Occipital lobe (tissue), 2 donors: ENCODE results near the gene RNU2-63P. TPM values are rescaled to one million over a fixed set of nuclear protein-coding genes. Genes with fewer than 3 reads are reported as not detected.
"Not testable (repeated sequence)": the region's sequence is repeated elsewhere in the genome, so short reads cannot be mapped to it uniquely, and the experiment has no call there.

Source experiments
- DNase-seq: peaks from one replicate; lab custom pipeline; 2025; lab: John Stamatoyannopoulos, UW
- total RNA-seq: library from RNA; depleted of rRNA; stranded (reverse); fragments of >200 nt; gene quantifications from one replicate; pipeline ENCODE4 v1.2.3, GENCODE V29; 2014

The RNU2-63P gene
- total RNA-seq, 1 donor from 2014 or later = not detected

DNA sequence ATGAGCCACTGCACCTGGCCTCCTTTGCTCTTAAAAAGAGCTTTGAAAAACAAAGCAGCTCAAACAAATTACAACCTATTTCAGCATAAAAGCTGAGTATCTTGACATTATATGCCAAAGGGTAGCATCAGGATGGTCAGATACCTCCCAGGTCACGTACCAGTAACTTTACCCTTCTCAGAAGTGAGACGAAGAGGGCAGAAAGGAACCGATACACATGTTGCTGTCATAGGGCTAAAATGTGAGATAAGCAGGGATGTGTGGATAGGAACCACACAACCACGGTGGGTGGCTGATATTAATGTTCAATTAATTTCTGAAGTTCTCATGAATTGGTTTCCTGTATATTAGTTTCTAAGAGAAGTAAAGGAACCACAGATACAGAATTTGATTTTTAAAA, 12.6 kb upstream of the RNU2-63P start:
- DNase-seq = no peak

- DNase-seq = no peak
Observed at GRCh38 chr2:88027697-88028389, 11.5 kb upstream of the RNU2-63P start.

- no peak for DNase-seq
Observed at GRCh38 chr2:88024509-88024908, 8.2 kb upstream of the RNU2-63P start.

GRCh38 chr2:88022669-88022921, 6.2 kb upstream of the RNU2-63P start:
- DNase-seq = no peak

DNA sequence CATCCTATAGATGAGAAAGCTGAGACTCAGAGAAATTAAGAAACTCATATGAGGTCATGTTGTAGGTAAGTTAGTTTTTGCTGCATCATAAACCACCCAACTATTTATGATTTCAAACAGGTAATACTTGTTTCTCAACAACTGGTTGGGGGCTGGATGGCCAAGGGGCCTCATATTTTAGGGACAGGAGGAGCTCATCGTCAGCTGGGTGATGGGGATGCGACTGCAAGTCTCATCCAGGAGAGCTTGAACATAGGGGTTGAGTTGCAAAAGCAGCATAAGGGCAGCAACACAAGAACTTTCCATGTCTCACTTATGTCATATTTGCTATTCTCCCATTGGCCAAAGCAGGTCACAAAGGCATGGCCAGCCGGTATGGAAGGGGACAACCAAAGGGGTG, 3.6 kb upstream of the RNU2-63P start:
- DNase-seq = no peak

GRCh38 chr2:88018909-88019308, 2.6 kb upstream of the RNU2-63P start:
- no peak for DNase-seq

DNA sequence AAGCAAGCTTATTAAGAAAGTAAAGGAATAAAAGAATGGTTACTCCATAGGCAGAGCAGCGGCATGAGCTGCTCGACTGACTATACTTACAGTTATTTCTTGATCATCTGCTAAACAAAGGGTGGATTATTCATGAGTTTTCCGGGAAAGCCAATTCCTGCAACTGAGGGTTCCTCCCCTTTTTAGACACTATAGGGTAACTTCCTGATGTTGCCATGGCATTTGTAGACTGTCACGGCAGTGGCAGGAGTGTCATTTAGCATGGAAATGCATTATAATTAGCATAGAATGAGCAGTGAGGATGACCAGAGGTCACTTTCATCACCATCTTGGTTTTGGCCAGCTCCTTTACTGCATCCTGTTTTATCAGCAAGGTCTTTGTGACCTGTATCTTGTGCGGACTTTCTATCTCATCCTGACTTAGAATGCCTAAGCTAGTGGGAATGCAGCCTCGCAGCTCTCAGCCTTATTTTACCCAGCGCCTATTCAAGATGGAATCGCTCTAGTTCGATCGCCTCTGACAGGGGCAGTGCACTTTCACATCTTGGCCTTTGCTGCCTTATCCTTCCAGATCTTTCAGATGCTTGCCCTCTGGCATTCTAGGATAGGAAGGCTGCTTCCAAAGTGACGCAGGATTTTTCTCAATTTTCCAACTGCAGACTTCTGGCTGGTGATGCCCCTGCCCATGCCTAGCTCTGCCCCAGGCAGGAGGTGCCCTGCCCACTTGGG, 1.9 kb upstream of the RNU2-63P start:
- DNase-seq = not testable (repeated sequence)

- DNase-seq = not testable (repeated sequence)
Observed at GRCh38 chr2:88017780-88018038, 1.4 kb upstream of the RNU2-63P start.

DNA sequence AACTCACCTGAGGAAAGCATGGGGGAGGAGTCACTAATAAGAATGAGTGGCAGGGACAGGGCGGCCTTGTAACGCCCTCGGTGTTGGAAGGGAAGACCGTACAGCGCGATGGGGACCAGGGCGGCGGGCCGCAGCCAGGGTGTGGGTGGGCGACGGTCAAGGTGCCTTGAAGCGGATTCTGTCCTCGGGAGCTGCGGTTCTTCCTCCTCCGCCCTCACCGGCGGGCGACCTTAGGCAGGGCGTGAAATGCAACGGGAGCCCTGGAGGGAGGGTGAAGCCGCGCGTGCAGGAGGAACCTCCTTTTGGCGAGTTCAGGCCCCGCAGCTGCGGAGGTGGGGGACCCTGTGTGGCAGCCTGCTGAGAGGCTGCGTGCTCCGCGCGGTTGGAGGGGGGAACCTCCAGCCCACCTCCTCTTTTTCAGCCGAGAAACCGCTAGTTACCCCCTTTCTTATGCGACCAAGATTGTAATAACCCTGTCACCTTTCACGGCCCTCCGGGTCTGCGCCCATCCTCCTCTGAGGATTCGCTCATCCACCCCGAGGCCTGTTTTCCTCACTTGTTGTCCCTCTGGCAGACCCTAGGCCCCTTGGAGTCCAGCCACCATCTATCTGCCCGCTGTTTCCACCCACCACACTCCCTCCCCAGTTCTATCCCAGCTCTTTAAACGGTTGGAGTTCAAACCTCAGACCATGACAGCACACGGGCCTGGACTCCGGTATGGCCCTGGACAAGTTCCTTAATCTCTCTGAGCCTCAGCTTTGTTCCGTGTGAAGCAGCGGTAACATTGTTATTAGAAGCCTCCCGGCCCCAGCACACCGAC, 823 bp upstream of the RNU2-63P start:
- DNase-seq = peak; percentile 54

DNA sequence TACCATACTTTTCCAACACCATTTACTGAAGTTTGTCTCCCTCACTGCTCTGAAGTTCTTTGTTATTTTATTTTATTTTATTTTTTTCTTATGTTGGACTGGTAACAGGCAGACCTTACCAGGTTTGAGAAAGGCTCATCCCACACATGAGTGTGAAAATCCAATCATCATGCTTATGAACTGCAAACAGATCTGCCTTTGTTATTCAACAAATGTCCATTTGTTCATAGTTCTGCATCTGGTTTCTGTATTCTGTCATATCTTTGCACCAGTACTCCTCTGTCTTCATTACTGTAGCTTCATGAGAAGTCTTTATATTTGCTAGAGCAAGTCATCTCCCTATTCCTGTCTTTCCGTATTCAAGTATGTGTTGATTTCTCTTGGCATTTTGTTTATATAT, 5.3 kb downstream of the RNU2-63P start:
- DNase-seq = no peak

- no peak for DNase-seq
Observed at GRCh38 chr2:88010136-88010535, 6.2 kb downstream of the RNU2-63P start.

- DNase-seq = no peak
Observed at GRCh38 chr2:88006912-88007439, 9.4 kb downstream of the RNU2-63P start.

GRCh38 chr2:88005776-88006175, 10.6 kb downstream of the RNU2-63P start:
- DNase-seq = no peak

DNA sequence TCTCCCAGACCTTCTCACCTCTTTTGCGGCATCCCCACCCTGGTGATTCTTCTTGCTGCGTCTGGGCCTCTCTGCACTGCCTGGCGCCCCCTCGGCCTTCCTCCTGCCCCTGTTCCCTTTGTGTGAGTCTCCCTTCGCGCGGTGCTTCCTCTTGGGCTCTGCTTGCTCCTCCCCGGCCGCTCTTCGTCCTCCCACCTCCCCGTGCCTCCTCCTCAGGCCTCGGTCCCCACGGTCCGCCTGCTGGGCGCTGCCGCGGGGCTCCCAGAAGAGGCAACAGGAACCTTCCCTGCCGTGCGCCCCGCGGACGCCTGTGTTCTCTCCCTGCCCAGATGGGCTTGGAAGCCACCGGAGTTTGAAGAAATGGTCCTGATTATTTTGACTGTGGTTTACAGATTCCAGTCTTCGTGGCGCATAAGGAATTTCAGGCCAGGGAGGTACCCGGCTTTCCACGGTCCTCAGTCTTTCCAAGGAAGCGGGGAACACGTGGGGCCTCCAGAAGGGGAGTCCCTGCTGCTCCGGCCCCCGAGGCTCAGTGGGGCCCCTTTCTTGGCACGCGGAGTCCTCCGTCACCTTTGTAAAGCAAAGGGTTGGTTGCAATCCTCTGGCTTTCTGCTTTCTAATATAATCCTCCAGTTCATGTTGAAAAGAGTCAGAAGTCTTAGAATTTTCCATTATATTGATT, 13.1 kb downstream of the RNU2-63P start:
- DNase-seq = no peak

- no peak for DNase-seq
Observed at GRCh38 chr2:88002359-88002707, 14.0 kb downstream of the RNU2-63P start.

DNA sequence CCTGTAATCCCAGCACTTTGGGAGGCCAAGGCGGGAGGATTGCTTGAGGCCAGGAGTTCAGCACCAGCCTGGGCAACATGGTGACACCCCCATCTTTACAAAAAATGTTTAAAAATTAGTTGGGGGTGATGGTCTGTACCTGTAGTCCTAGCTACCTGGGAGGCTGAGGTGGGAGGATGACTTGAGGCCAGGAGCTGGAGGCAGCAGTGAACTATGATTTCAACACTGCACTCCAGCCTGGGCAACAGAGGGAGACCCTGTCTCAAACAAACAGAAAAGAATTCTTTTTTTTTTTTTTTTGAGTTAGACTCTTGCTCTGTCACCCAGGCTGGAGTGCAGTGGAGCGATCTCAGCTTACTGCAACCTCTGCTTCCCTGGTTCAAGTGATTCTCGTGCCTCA, 15.9 kb downstream of the RNU2-63P start:
- not testable (repeated sequence) for DNase-seq

DNA sequence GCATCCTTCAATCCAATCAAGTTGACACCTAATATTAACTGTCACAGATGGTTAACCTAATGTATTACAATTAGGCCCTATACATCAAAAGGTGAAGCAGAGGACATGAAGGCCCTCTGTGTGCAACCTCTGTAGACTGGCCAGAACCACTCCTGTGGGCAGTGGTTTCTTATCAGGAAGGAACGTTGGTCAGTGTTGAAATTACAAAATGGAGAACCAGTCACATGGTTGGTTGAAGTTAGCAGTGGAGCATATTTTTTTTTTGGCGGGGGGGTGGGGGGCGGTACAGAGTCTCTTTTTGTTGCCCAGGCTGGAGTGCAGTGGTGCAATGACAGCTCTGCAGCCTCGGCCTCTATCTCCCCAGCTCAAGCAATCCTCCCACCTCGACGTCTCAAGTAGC, 19.8 kb downstream of the RNU2-63P start:
- DNase-seq = no peak

- no peak for DNase-seq
Observed at GRCh38 chr2:87995756-87996155, 20.6 kb downstream of the RNU2-63P start.

- DNase-seq = not testable (repeated sequence)
Observed at GRCh38 chr2:87994304-87994850, 22.0 kb downstream of the RNU2-63P start.

GRCh38 chr2:87992569-87992968, 23.8 kb downstream of the RNU2-63P start:
- not testable (repeated sequence) for DNase-seq

GRCh38 chr2:87987473-87987872, 28.9 kb downstream of the RNU2-63P start:
- not testable (repeated sequence) for DNase-seq

- not testable (repeated sequence) for DNase-seq
Observed at GRCh38 chr2:87985902-87986301, 30.4 kb downstream of the RNU2-63P start.
